ENCODE data around the gene IQSEC1.

DNA sequence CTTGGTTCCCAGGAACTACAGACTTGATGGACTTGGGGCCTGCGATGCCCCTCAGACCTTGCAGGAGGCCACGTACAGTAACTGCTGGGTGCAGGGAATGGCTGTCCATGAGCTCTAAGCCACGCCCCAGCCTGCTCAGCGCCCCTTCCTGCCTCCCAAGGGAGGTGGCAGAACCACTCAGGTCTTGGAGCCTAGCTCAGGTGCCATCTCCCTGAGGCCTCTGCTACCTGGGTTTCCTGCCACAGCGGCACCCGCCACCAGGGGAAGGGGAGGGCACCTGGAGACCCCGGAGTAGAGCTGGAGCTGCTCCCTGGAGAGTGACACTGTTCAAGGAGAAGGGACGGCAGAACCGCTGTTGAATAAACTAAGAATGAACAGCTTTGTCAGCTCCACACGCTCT lies 154.0 kb downstream of the IQSEC1 start:
- TF ChIP-seq POLR2A (IDR thresholded peaks at IDR 0.05): no peak
- TF ChIP-seq, protein P1, sequence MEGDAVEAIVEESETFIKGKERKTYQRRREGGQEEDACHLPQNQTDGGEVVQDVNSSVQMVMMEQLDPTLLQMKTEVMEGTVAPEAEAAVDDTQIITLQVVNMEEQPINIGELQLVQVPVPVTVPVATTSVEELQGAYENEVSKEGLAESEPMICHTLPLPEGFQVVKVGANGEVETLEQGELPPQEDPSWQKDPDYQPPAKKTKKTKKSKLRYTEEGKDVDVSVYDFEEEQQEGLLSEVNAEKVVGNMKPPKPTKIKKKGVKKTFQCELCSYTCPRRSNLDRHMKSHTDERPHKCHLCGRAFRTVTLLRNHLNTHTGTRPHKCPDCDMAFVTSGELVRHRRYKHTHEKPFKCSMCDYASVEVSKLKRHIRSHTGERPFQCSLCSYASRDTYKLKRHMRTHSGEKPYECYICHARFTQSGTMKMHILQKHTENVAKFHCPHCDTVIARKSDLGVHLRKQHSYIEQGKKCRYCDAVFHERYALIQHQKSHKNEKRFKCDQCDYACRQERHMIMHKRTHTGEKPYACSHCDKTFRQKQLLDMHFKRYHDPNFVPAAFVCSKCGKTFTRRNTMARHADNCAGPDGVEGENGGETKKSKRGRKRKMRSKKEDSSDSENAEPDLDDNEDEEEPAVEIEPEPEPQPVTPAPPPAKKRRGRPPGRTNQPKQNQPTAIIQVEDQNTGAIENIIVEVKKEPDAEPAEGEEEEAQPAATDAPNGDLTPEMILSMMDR (IDR thresholded peaks at IDR 0.05): no peak

Data from prostate gland (tissue), 2 donors.